ENCODE measurements around the gene GRK6.
"Not testable (repeated sequence)": the region's sequence is repeated elsewhere in the genome, so short reads cannot be mapped to it uniquely, and the experiment has no call there.

The GRK6 gene

GRCh38 chr5:177397875-177398390, 28.5 kb upstream of the GRK6 start:
- no peak for DNase-seq

GRCh38 chr5:177399997-177400868, 26.2 kb upstream of the GRK6 start, which contains the start of gene PFN3:
Gene PFN3 (minus strand): TSS chr5:177400661. CDS start chr5:177400576, 85 bp downstream.
- DNase-seq = peak in 2 of 56 donors; percentile 17 to 27

- peak in 24 of 56 donors; percentile 8 to 71 (median 26) for DNase-seq
Measured at GRCh38 chr5:177402271-177403043, 24.0 kb upstream of the GRK6 start.

GRCh38 chr5:177403102-177403791, 23.2 kb upstream of the GRK6 start:
- peak in 4 of 56 donors; percentile 12 to 51 (median 43) for DNase-seq

GRCh38 chr5:177403792-177404640, 22.5 kb upstream of the GRK6 start:
- peak in 41 of 56 donors; percentile 16 to 84 (median 47) for DNase-seq

GRCh38 chr5:177404641-177405179, 21.8 kb upstream of the GRK6 start:
- peak in 1 of 56 donors; percentile 14 for DNase-seq

GRCh38 chr5:177405312-177405711, 21.2 kb upstream of the GRK6 start:
- no peak for DNase-seq

GRCh38 chr5:177405805-177406204, 20.7 kb upstream of the GRK6 start:
- DNase-seq = no peak

GRCh38 chr5:177409043-177409801, 17.3 kb upstream of the GRK6 start, which contains the start of gene F12:
Gene F12 (minus strand): TSS chr5:177409564. CDS start chr5:177409527, 37 bp downstream.
- DNase-seq = no peak

GRCh38 chr5:177410575-177410974, 15.9 kb upstream of the GRK6 start:
- DNase-seq = no peak

- DNase-seq = no peak
Measured at GRCh38 chr5:177412603-177413233, 13.8 kb upstream of the GRK6 start.

GRCh38 chr5:177414481-177414880, 12.0 kb upstream of the GRK6 start:
- no peak for DNase-seq

GRCh38 chr5:177417081-177417480, 9.4 kb upstream of the GRK6 start:
- DNase-seq = not testable (repeated sequence)

GRCh38 chr5:177419046-177419445, 7.4 kb upstream of the GRK6 start:
- DNase-seq = no peak

- not testable (repeated sequence) for DNase-seq
Measured at GRCh38 chr5:177420472-177420871, 6.0 kb upstream of the GRK6 start.

GRCh38 chr5:177421062-177421798, 5.2 kb upstream of the GRK6 start:
- no peak for DNase-seq

GRCh38 chr5:177423671-177424070, 2.8 kb upstream of the GRK6 start:
- DNase-seq = no peak
